IMR-90 (cell line): ENCODE measurements around the gene SPEF2. TPM values are rescaled to one million over a fixed set of nuclear protein-coding genes. Genes with fewer than 3 reads are reported as not detected.
"Not testable (repeated sequence)": the region's sequence is repeated elsewhere in the genome, so short reads cannot be mapped to it uniquely, and the experiment has no call there.

Experiments
- ATAC-seq: fragments of 200-7000 bp; cut with Tn5 transposase; 2 replicates; pipeline ENCODE4 v1.9.1; 2020; ENCODE audit warnings: low read depth, mild to moderate bottlenecking, moderate library complexity
- BruUV-seq: library from RNA; stranded (reverse); fragments of 400-500 nt; replicated peaks from 2 replicates; lab custom pipeline; 2021; lab: Mats Ljungman, UMichigan
- CTCF ChIA-PET: fragments of 300-600 bp; formaldehyde crosslinking; extraction: SDS; loops from one replicate; lab custom pipeline; 2021; ENCODE audit warnings: antibody characterized with exemption; lab: Yijun Ruan, JAX
- POLR2A ChIA-PET: fragments of 300-600 bp; sonication (Branson Sonifier 250); formaldehyde crosslinking; loops from one replicate; lab custom pipeline; 2022; ENCODE audit warnings: antibody characterized with exemption; ENCODE audit not compliant: unreplicated experiment; lab: Charles Lee
- DNase-seq: peaks from one replicate; pipeline ENCODE4 v3.0.0; 2013
- H2AFZ ChIP-seq: replicated peaks from 2 replicates; pipeline ENCODE3; 2013; ENCODE audit warnings: low read length, mild to moderate bottlenecking; ENCODE audit not compliant: poor library complexity
- H2AK5ac ChIP-seq: 2 replicates; pipeline ENCODE4 v1.6.1; 2013; ENCODE audit warnings: low read depth, low read length, inconsistent platforms
- H2AK9ac ChIP-seq: replicated peaks from 2 replicates; pipeline ENCODE3; 2013; ENCODE audit warnings: mild to moderate bottlenecking, low read depth, low read length, moderate library complexity; ENCODE audit not compliant: poor library complexity
- H2BK120ac ChIP-seq: 2 replicates; pipeline ENCODE4 v1.6.1; 2013; ENCODE audit warnings: low read depth, low read length, inconsistent platforms
- H2BK15ac ChIP-seq: 3 replicates; pipeline ENCODE4 v1.6.1; 2013; ENCODE audit warnings: low read depth, low read length, inconsistent platforms
- H2BK20ac ChIP-seq: 2 replicates; pipeline ENCODE4 v1.6.1; 2013; ENCODE audit warnings: low read depth, mild to moderate bottlenecking, inconsistent platforms, low read length, moderate library complexity
- H2BK5ac ChIP-seq: 2 replicates; pipeline ENCODE4 v1.6.1; 2013; ENCODE audit warnings: mild to moderate bottlenecking, low read depth, low read length, inconsistent platforms; ENCODE audit not compliant: poor library complexity, severe bottlenecking
- H3K14ac ChIP-seq: replicated peaks from 2 replicates; pipeline ENCODE4 v1.6.1; 2013; ENCODE audit warnings: low read depth, low read length, inconsistent platforms
- H3K18ac ChIP-seq: 2 replicates; pipeline ENCODE4 v1.6.1; 2013; ENCODE audit warnings: low read depth, low read length, control low read depth
- H3K23ac ChIP-seq: 2 replicates; pipeline ENCODE4 v1.6.1; 2013; ENCODE audit warnings: low read depth, low read length, inconsistent platforms
- H3K27ac ChIP-seq: 2 replicates; pipeline ENCODE4 v1.5.1; 2013; ENCODE audit warnings: mild to moderate bottlenecking, control low read depth, low read length; ENCODE audit not compliant: insufficient read depth
- H3K27me3 ChIP-seq: 2 replicates; pipeline ENCODE4 v1.6.1; 2013; ENCODE audit warnings: low read length; ENCODE audit not compliant: control insufficient read depth, insufficient read depth
- H3K36me3 ChIP-seq: 2 replicates; pipeline ENCODE4 v1.6.1; 2013; ENCODE audit warnings: low read length, mixed read lengths; ENCODE audit not compliant: control insufficient read depth, insufficient read depth
- H3K4ac ChIP-seq: 2 replicates; pipeline ENCODE4 v1.6.1; 2013; ENCODE audit warnings: low read depth, low read length, inconsistent platforms
- H3K4me1 ChIP-seq: 2 replicates; pipeline ENCODE4 v1.6.1; 2013; ENCODE audit warnings: low read length, mixed read lengths; ENCODE audit not compliant: control insufficient read depth, insufficient read depth
- H3K4me2 ChIP-seq: 2 replicates; pipeline ENCODE4 v1.6.1; 2013; ENCODE audit warnings: low read depth, mild to moderate bottlenecking, control low read depth, low read length, moderate library complexity
- H3K4me3 ChIP-seq: 2 replicates; pipeline ENCODE4 v1.5.1; 2013; ENCODE audit warnings: low read depth, mild to moderate bottlenecking, control low read depth, low read length, moderate library complexity; ENCODE audit not compliant: insufficient read depth
- H3K56ac ChIP-seq: 2 replicates; pipeline ENCODE4 v1.6.1; 2013; ENCODE audit warnings: low read length, inconsistent platforms; ENCODE audit not compliant: insufficient read depth; ENCODE audit errors: extremely low read depth
- H3K79me1 ChIP-seq, 2 experiments: 2 replicates each; pipeline ENCODE4 v1.6.1; 2013; ENCODE audit warnings: low read length in 2 of 2, inconsistent platforms in 1 of 2, low read depth in 1 of 2
- H3K9ac ChIP-seq: 2 replicates; pipeline ENCODE4 v1.6.1; 2013; ENCODE audit warnings: low read depth, low read length, control low read depth
- H3K9me1 ChIP-seq: 2 replicates; pipeline ENCODE4 v1.6.1; 2013; ENCODE audit warnings: low read length, inconsistent platforms; ENCODE audit not compliant: insufficient read depth
- H3K9me3 ChIP-seq: 2 replicates; pipeline ENCODE4 v1.6.1; 2013; ENCODE audit warnings: low read length; ENCODE audit not compliant: control insufficient read depth, insufficient read depth
- H4K20me1 ChIP-seq: 2 replicates; pipeline ENCODE4 v1.6.1; 2013; ENCODE audit warnings: low read length, inconsistent platforms; ENCODE audit not compliant: insufficient read depth
- H4K5ac ChIP-seq: 2 replicates; pipeline ENCODE4 v1.6.1; 2013; ENCODE audit warnings: mild to moderate bottlenecking, low read depth, low read length, control low read depth
- H4K8ac ChIP-seq, 2 experiments: 2 replicates each; pipeline ENCODE4 v1.6.1; 2013; ENCODE audit warnings: low read depth in 2 of 2, low read length in 2 of 2, control low read depth in 1 of 2, inconsistent platforms in 1 of 2
- H4K91ac ChIP-seq: 2 replicates; pipeline ENCODE4 v1.6.1; 2013; ENCODE audit warnings: low read depth, low read length, inconsistent platforms; ENCODE audit not compliant: insufficient read depth
- WGBS, 2 experiments: methylation state at CpG; one replicate each; pipeline versions ENCODE4 v1.1.5 to v1.1.7; 2013; ENCODE audit warnings: missing lambda C conversion rate in 2 of 2; ENCODE audit not compliant: insufficient read length in 1 of 2; ENCODE audit errors: extremely low coverage in 2 of 2; 5-methylcytosine and 5-hydroxymethylcytosine counted together
- dilution Hi-C: fragments of 300-500 bp; cut with HindIII; formaldehyde crosslinking; loops from one replicate; pipeline ENCODE4 v1.14.3; 2018; ENCODE audit warnings: low sequenced_read_pairs; ENCODE audit not compliant: unreplicated experiment
- in situ Hi-C: fragments of 300-500 bp; cut with MboI; formaldehyde crosslinking; loops from 3 replicates; pipeline ENCODE4 v1.14.3; 2019; ENCODE audit warnings: low sequenced_read_pairs, inconsistent platforms, mixed read lengths
- intact Hi-C: fragments of 100-400 bp; cut with micrococcal nuclease; formaldehyde crosslinking; loops from 2 replicates; pipeline ENCODE4 v1.10.0; 2022
- polyA plus RNA-seq, 3 experiments: library from polyadenylated mRNA; depleted of rRNA; stranded (reverse); fragments of >200 nt; gene quantifications; 2 replicates each; pipeline ENCODE4 v1.2.3, GENCODE V29; 2012; ENCODE audit warnings: low replicate concordance in 1 of 3
- total RNA-seq: library from RNA; depleted of rRNA; stranded (reverse); fragments of >200 nt; gene quantifications from 2 replicates; pipeline ENCODE4 v1.2.3, GENCODE V29; 2012

Gene SPEF2
- total and polyA plus RNA-seq, 2 of the 4 experiments (the other 2 are of a cell fraction) = 1.7 to 2.3 TPM

- H4K91ac ChIP-seq, H3K27me3 ChIP-seq, H3K9me1 ChIP-seq, ATAC-seq, in situ Hi-C loops, H2AK5ac ChIP-seq, H3K9ac ChIP-seq, H3K4me2 ChIP-seq, POLR2A ChIA-PET, H2BK15ac ChIP-seq, CTCF ChIA-PET, H3K56ac ChIP-seq, H4K20me1 ChIP-seq, H3K4me3 ChIP-seq, H3K18ac ChIP-seq, H4K8ac ChIP-seq, DNase-seq, BruUV-seq, H2BK20ac ChIP-seq, H3K4me1 ChIP-seq, dilution Hi-C loops, intact Hi-C loops, H2BK120ac ChIP-seq, H3K36me3 ChIP-seq, H3K23ac ChIP-seq, H3K9me3 ChIP-seq, H3K14ac ChIP-seq, H2BK5ac ChIP-seq, H4K5ac ChIP-seq, H2AK9ac ChIP-seq, H3K27ac ChIP-seq, H2AFZ ChIP-seq, H3K4ac ChIP-seq, H3K79me1 ChIP-seq: not testable (repeated sequence)
- WGBS, 2 experiments = 40% methylated on average over 1 of the region's 2 CpGs; no CpG with 5 or more reads in 1 of the 2 experiments
Measured at GRCh38 chr5:35845508-35845907, 227.8 kb downstream of the SPEF2 start.
